HG02759 (cell line): ENCODE data around the gene AKT1.

Experiments used
- ATAC-seq: cut with Tn5 transposase; IDR thresholded peaks from one replicate; pipeline ENCODE4 v1.9.1; 2021; ENCODE audit warnings: mild to moderate bottlenecking, moderate library complexity; ENCODE audit not compliant: unreplicated experiment

AKT1 gene

GRCh38 chr14:104774453-104775072, 21.0 kb downstream of the AKT1 start:
- ATAC-seq, result no peak

- ATAC-seq, result no peak
Measured at GRCh38 chr14:104773505-104774452, 21.8 kb downstream of the AKT1 start.

- ATAC-seq, result no peak
Measured at GRCh38 chr14:104772707-104773504, 22.6 kb downstream of the AKT1 start.

GRCh38 chr14:104771918-104772706, 23.4 kb downstream of the AKT1 start:
- ATAC-seq, result no peak

DNA sequence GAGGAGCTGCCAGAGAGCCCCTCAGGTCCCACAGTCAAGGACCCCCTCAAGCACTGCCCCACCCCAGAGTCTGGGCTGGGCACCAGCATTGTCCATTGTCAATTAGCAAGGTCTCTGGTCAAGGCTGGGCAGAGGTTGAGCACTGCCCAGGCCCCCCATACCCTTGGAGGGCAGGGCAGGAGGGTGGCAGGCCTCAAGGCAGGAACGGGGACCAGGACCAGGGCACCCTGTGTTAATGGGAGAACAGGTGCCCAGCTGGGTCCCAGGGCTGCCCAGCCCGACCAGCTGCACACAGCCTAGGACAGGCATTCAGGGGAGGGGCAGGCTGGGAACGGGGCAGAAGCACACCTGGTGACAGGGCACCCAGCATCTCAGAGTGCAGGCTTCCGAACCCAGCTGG, 24.2 kb downstream of the AKT1 start:
- no peak for ATAC-seq

- ATAC-seq, result no peak
Measured at GRCh38 chr14:104770851-104771272, 24.7 kb downstream of the AKT1 start.

- ATAC-seq, result no peak
Measured at GRCh38 chr14:104770072-104770579, 25.4 kb downstream of the AKT1 start.

DNA sequence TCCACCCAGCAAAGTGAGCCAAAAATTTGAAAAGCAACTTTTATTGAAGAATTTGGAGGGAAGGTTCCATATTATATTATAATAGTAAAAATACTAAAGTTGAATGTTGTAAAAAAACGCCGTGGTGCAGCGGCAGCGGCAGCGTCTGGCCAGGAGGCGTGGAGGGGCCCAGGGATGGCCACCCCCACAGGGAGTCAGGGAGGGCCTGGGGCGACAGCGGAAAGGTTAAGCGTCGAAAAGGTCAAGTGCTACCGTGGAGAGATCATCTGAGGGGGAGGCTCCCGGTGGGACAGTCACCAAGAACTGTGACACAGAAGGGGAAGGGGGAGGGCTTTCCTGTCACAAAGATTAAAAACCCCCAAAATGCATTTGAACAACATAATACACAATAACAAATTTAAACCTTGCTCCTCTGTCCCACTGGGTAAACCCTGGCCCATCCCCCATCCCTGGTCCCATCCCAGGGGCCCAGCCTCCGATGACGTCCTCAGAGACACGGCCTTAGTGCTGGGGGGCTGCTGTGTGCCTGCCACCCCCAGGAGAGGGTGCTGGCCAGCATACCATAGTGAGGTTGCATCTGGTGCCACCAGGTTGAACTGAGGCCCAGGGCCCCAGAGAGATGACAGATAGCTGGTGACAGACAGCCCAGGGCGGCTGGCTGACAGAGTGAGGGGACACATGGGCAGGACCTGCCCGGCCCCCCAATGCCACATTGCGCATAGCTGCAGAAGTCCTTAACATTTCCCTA, 26.1 kb downstream of the AKT1 start:
- no peak for ATAC-seq

- ATAC-seq, result peak; percentile 75
Measured at GRCh38 chr14:104768437-104769323, 26.9 kb downstream of the AKT1 start.

- ATAC-seq, result no peak
Measured at GRCh38 chr14:104767634-104767918, 28.0 kb downstream of the AKT1 start.

GRCh38 chr14:104766863-104767633, 28.5 kb downstream of the AKT1 start:
- no peak for ATAC-seq

DNA sequence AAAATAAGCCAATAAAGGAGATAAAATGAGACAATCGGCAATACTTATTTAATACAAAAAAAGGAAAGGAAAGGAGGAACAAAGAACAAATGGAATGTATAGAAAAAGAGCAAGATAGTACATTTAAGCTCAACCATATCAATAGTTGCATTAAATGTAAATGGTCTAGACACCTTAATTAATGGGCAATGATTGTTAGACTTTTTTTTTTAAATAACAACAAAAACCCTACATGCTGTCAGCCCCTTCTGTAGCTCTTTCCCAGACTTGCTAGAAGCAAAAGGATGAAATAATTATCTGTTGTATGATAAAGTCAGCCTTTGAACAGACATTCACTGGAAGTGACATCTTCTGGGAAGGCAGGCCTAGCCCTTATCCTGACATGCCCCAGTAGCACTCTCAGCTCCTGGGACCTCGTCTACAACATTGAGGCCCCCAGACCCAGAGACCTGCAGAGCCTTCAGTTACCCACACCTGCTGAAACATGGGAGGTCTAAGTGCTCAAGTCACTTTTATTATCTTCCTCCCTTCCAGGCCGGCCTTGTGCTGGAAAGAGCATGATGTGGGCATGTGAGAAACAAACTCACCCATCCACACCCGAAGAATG, 29.2 kb downstream of the AKT1 start:
- no peak for ATAC-seq

- no peak for ATAC-seq
Measured at GRCh38 chr14:104765517-104765916, 30.0 kb downstream of the AKT1 start.

DNA sequence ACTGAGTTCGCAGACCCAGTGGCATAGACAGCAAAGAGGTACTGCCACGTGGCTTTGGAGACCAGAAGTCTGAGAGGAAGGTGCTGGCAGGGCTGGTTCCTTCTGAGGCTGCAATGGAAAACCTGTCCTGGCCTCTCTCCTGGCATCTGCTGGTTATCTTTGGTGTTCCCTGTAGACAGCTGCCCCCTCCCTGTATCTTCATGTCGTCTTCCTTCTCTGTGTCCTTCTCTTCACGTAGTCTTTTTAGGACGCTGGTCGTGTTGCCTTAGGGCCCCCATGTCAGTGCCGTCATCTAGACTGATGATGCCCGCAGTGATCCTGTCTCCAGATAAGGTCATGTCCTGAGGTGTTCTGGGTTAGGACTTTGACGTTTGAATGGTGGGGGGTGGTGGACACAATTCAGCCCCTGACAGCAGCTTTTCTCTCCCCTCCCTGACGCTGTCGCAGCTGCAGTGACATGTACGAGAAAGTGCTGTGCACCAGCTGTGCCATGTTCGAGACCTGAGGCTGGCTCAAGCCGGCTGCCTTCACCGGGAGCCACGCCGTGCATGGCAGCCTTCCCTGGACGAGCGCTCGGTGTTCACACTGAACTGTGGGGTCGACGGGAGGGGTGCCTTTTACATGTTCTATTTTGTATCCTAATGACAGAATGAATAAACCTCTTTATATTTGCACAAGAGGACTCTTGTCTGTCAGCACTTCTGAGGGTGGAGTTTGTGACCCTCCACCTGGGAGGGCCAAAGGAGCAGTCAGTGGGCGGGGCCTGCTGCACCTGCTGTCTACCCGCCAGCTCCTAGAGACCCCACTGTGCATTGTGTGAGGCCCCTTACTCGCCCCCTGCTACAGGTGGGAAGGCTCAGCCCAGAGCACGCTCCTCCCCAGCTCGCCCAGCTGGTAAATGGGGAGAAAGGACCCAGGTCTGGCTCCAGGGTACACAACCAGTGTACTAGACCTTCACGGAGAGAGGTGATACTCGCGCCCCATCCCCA, 36.3 kb downstream of the AKT1 start:
- no peak for ATAC-seq

- no peak for ATAC-seq
Measured at GRCh38 chr14:104757681-104758392, 37.7 kb downstream of the AKT1 start.

- ATAC-seq, result no peak
Measured at GRCh38 chr14:104757238-104757585, 38.3 kb downstream of the AKT1 start.
